DND-41 (cell line): ENCODE results near the gene DDX51.

Experiments used
- CTCF ChIP-seq: IDR thresholded peaks from 2 replicates; pipeline ENCODE4 v1.5.1; 2012; ENCODE audit warnings: borderline replicate concordance, low read length, moderate library complexity, mild to moderate bottlenecking; ENCODE audit not compliant: poor library complexity, severe bottlenecking; ENCODE audit errors: extremely low read depth
- EZH2 ChIP-seq: IDR thresholded peaks from 3 replicates; pipeline ENCODE4 v1.6.1; 2012; ENCODE audit warnings: borderline replicate concordance, low read depth, mild to moderate bottlenecking, moderate library complexity, low read length, inconsistent platforms; ENCODE audit not compliant: severe bottlenecking

- no peak for TF ChIP-seq CTCF
- no peak for TF ChIP-seq EZH2
These were observed 670 bp upstream of the DDX51 start for GRCh38 chr12:132144810-132145168.
